Activated naive CD8-positive, alpha-beta T cell treated with anti-CD3 and anti-CD28 coated beads, Interleukin-2, amount 50 U/mL, for 24 hours (primary cell): Measurements from ENCODE around the gene ADISSP.

ENCODE experiments used
- ATAC-seq: fragments of 150-1000 bp; cut with Tn5 transposase; one replicate; pipeline ENCODE4 v1.10.0; 2021
- DNase-seq: peaks from one replicate; pipeline ENCODE4 v3.0.0; 2021
- H3K27ac Mint-ChIP-seq: one replicate; pipeline ENCODE4 v1.8.0; 2021; ENCODE audit warnings: mild to moderate bottlenecking, mixed read lengths
- H3K27me3 Mint-ChIP-seq: one replicate; pipeline ENCODE4 v1.8.0; 2021; ENCODE audit warnings: mixed read lengths
- H3K36me3 Mint-ChIP-seq: one replicate; pipeline ENCODE4 v1.8.0; 2021; ENCODE audit warnings: low read depth, mixed read lengths
- H3K4me1 Mint-ChIP-seq: one replicate; pipeline ENCODE4 v1.8.0; 2021; ENCODE audit warnings: mixed read lengths
- H3K4me3 Mint-ChIP-seq: one replicate; pipeline ENCODE4 v1.8.0; 2021; ENCODE audit warnings: mild to moderate bottlenecking, moderate library complexity, mixed read lengths
- H3K9me3 Mint-ChIP-seq: one replicate; pipeline ENCODE4 v1.8.0; 2021; ENCODE audit warnings: mixed read lengths

ADISSP gene

GRCh38 chr20:3747471-3747870, 20.1 kb downstream of the ADISSP start:
- Mint-ChIP-seq H3K27ac (no peak overlapping the region), H3K36me3 (no peaks in the 10 kb centered on the region), H3K9me3 (no peaks in the 10 kb centered on the region), H3K4me1 (peaks cover 15% of the 10 kb centered on the region), H3K27me3 (peaks cover 13% of the 10 kb centered on the region), H3K4me3 (no peak overlapping the region)
- ATAC-seq (no peak), DNase-seq (no peak)

DNA sequence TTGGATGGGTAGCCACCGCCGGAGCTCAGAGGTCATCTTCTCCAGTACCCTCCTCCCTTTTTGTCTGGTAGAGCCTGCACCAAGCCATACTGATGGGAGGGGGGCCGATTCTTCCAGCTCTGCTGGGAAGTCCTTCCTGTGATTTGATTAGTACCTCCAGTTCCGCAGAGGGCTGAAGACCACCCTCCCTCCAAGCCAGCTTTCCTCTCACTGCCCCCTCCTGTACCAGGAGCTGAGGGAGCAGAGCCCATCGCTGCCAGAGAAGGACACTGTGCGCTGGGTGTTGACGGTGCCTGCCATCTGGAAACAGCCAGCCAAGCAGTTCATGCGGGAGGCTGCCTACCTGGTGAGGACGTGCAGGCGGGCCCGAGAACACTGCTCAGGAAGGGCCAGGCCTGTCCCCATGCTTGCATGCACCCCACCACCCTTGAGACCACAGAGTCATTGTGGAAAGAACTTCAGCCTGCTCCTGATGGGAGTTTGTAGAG, 21.8 kb downstream of the ADISSP start:
- H3K36me3 Mint-ChIP-seq: no peaks in the 10 kb centered on the region
- H3K27ac Mint-ChIP-seq: no peak overlapping the region
- ATAC-seq (no peak), DNase-seq (no peak)
- no peaks in the 10 kb centered on the region for H3K9me3 Mint-ChIP-seq
- H3K27me3 Mint-ChIP-seq: peaks cover 13% of the 10 kb centered on the region
- H3K4me3 Mint-ChIP-seq: no peak overlapping the region
- H3K4me1 Mint-ChIP-seq: peaks cover 6% of the 10 kb centered on the region

- ATAC-seq: peak; percentile 52
- no peaks in the 10 kb centered on the region for H3K9me3 Mint-ChIP-seq
- H3K4me1 Mint-ChIP-seq: peaks cover 5% of the 10 kb centered on the region
- DNase-seq: peak; percentile 75
- peak overlapping the region; percentile 52 for H3K4me3 Mint-ChIP-seq
- H3K27me3 Mint-ChIP-seq: peaks cover 13% of the 10 kb centered on the region
- H3K27ac Mint-ChIP-seq: no peak overlapping the region
- H3K36me3 Mint-ChIP-seq: no peaks in the 10 kb centered on the region
Measured at GRCh38 chr20:3744806-3745685, 22.5 kb downstream of the ADISSP start.

DNA sequence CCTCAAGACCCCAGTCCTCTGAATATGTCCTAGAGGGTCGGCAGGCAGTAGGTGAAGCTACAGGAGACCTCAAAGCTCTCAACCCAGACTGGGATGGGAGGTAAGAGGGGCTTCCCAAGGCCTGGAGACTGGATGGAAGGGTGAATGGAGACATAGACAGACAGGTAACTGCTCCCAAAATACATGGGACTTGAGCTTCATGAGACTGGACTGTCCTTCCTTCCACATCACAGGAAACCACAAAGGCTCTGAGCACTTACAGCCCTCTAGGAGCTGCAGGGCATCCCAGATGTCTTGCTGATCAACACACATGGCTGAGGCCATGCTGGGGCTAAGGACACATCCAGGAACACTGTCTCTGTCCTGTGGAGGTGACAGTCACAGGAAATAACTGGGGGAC, 23.5 kb downstream of the ADISSP start:
- no peak overlapping the region for H3K4me3 Mint-ChIP-seq
- H3K9me3 Mint-ChIP-seq: no peaks in the 10 kb centered on the region
- no peaks in the 10 kb centered on the region for H3K36me3 Mint-ChIP-seq
- peaks cover 5% of the 10 kb centered on the region for H3K4me1 Mint-ChIP-seq
- H3K27me3 Mint-ChIP-seq: peaks cover 13% of the 10 kb centered on the region
- no peak overlapping the region for H3K27ac Mint-ChIP-seq
- ATAC-seq (no peak), DNase-seq (no peak)

DNA sequence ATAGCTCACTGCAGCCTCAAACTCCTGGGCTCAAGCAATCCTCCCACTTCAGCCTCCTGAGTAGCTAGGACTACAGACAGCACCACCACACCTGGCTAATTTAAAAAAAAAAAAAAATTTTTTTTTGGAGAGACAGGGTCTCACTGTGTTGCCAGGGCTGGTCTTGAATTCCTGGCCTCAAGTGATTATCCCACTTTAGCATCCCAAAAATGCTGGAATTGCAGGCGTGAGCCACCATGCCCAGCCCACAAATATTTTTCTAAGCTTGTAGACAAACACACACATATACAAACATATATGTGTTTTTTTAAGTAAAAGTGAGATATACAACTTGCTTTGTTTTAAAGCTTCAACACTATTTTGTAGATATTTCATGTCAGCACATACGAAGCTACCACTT, 24.3 kb downstream of the ADISSP start:
- ATAC-seq (no peak), DNase-seq (no peak)
- Mint-ChIP-seq H3K27ac (no peak overlapping the region), H3K27me3 (peaks cover 13% of the 10 kb centered on the region), H3K36me3 (no peaks in the 10 kb centered on the region), H3K4me3 (no peak overlapping the region), H3K4me1 (peaks cover 5% of the 10 kb centered on the region), H3K9me3 (no peaks in the 10 kb centered on the region)

GRCh38 chr20:3741836-3742458, 25.6 kb downstream of the ADISSP start:
- Mint-ChIP-seq H3K4me3 (no peak overlapping the region), H3K4me1 (peaks cover 5% of the 10 kb centered on the region), H3K9me3 (no peaks in the 10 kb centered on the region), H3K36me3 (no peaks in the 10 kb centered on the region), H3K27ac (no peak overlapping the region), H3K27me3 (peaks cover 6% of the 10 kb centered on the region)
- ATAC-seq (no peak), DNase-seq (no peak)

DNA sequence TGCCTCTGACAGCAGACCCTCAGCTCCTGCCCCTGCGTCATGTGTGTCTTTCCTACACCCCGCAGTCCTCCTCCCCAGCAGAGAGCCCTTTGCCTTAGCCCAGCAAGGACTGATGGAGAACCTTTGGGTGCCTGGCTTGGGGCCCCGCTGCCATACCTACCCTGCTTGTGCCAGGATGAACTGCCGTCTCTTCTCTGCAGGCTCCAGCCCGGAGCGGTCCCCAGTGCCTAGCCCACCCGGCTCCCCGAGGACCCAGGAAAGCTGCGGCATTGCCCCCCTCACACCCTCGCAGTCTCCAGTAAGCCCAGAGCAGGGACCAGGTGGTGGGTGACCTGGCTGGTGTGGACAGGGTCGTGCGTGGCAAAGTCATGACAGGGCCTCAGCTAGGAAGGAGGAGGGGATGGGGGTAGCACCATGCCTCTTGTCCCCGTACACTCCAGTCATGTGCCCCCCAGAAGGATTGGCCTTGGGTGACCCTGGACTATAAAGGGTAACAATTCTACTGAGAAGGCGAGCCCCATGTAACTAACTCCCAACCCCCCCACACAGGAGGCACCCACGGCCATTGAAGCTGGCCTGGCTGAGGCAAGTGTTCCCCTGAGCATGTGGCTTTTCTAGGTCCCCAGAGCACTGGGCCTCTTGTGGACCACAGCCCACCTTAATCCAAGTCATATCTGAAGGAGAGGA, 26.8 kb downstream of the ADISSP start:
- Mint-ChIP-seq H3K36me3 (no peaks in the 10 kb centered on the region), H3K9me3 (no peaks in the 10 kb centered on the region), H3K27ac (no peak overlapping the region), H3K27me3 (peaks cover 5% of the 10 kb centered on the region), H3K4me3 (no peak overlapping the region), H3K4me1 (peaks cover 5% of the 10 kb centered on the region)
- ATAC-seq (no peak), DNase-seq (no peak)

- Mint-ChIP-seq H3K27me3 (peaks cover 7% of the 10 kb centered on the region), H3K27ac (no peak overlapping the region), H3K4me3 (no peak overlapping the region), H3K9me3 (no peaks in the 10 kb centered on the region), H3K4me1 (peaks cover 3% of the 10 kb centered on the region), H3K36me3 (no peaks in the 10 kb centered on the region)
- ATAC-seq: no peak
- no peak for DNase-seq
Measured at GRCh38 chr20:3739926-3740451, 27.6 kb downstream of the ADISSP start.

GRCh38 chr20:3739054-3739925, 28.3 kb downstream of the ADISSP start:
- DNase-seq (no peak), ATAC-seq (no peak)
- Mint-ChIP-seq H3K9me3 (no peaks in the 10 kb centered on the region), H3K36me3 (no peaks in the 10 kb centered on the region), H3K4me3 (no peak overlapping the region), H3K27me3 (peaks cover 4% of the 10 kb centered on the region), H3K4me1 (no peaks in the 10 kb centered on the region), H3K27ac (no peak overlapping the region)

DNA sequence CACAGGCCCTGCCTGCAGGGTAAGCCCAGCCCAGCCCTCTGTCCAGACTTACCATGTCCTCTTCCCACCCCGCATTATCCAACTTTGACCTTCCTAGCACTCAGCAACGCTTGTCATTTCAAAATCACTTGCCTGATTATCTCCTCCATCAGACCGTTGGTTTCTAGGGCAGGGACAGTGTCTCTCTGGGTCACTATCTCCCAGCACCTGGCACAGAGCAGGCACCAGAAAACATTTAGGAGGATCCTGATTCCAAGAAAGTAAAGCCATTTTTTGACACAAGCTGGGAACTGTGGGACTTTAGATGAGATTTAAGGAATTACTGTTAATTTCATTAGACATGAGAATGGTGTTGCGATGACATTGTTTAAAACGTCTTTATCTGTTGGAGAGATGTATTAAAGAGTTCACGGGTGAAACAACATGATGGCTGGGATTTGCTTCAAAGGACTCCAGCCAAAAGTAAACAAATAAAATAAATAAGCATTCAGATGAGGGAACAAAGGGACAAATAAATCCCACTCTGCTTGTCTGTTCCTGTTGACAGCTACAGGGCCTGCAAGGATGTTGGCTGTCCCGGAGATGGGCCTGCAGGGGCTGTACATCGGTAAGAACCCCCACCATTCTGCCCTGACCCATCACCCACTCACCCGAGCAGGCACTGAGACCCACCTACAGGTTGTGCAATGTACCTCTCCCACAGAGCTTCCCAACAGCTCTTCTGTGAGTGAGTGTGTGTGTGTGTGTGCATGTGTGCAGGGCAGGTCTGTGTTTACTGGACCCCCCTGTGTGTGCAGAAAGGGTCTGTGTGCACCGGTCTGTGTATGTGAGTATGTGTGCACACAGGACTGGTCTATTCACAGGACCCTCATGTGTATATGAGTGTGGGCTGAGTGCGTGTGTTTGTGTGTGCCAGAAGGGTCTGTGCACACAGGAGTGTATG, 29.2 kb downstream of the ADISSP start:
- DNase-seq: no peak
- Mint-ChIP-seq H3K4me3 (no peak overlapping the region), H3K9me3 (no peaks in the 10 kb centered on the region), H3K36me3 (no peaks in the 10 kb centered on the region), H3K4me1 (no peaks in the 10 kb centered on the region), H3K27ac (no peak overlapping the region), H3K27me3 (peaks cover 7% of the 10 kb centered on the region)
- no peak for ATAC-seq

GRCh38 chr20:3735768-3736167, 31.8 kb downstream of the ADISSP start:
- ATAC-seq: no peak
- peaks cover 26% of the 10 kb centered on the region for H3K27me3 Mint-ChIP-seq
- no peaks in the 10 kb centered on the region for H3K4me1 Mint-ChIP-seq
- H3K36me3 Mint-ChIP-seq: no peaks in the 10 kb centered on the region
- H3K4me3 Mint-ChIP-seq: no peak overlapping the region
- no peak for DNase-seq
- H3K27ac Mint-ChIP-seq: no peak overlapping the region
- no peaks in the 10 kb centered on the region for H3K9me3 Mint-ChIP-seq

- no peak overlapping the region for H3K4me3 Mint-ChIP-seq
- no peak overlapping the region for H3K27ac Mint-ChIP-seq
- H3K27me3 Mint-ChIP-seq: peaks cover 33% of the 10 kb centered on the region
- ATAC-seq (no peak), DNase-seq (no peak)
- H3K4me1 Mint-ChIP-seq: no peaks in the 10 kb centered on the region
- H3K9me3 Mint-ChIP-seq: no peaks in the 10 kb centered on the region
- no peaks in the 10 kb centered on the region for H3K36me3 Mint-ChIP-seq
Measured at GRCh38 chr20:3734111-3734843, 33.3 kb downstream of the ADISSP start.
